Vagina (tissue), 2 donors: ENCODE data around the gene CHAMP1. TPM values are rescaled to one million over a fixed set of nuclear protein-coding genes. Genes with fewer than 3 reads are reported as not detected.
"Not testable (repeated sequence)": the region's sequence is repeated elsewhere in the genome, so short reads cannot be mapped to it uniquely, and the experiment has no call there.

Experiments
- DNase-seq, 2 donors: peaks; one replicate each; pipeline ENCODE4 v3.0.0-alpha.2; 2017; ENCODE audit errors: extremely low spot score in 2 of 2
- H3K27ac ChIP-seq: fragments of 200-600 bp; sonication (generic); one replicate; pipeline ENCODE4 v1.5.1; 2019
- H3K27me3 ChIP-seq: fragments of 200-600 bp; sonication (generic); one replicate; pipeline ENCODE4 v1.5.1; 2019
- H3K36me3 ChIP-seq, 2 donors: fragments of 200-600 bp; sonication (generic); one replicate each; pipeline ENCODE4 v1.5.1; 2017 to 2019
- H3K4me1 ChIP-seq: fragments of 200-600 bp; sonication (generic); one replicate; pipeline ENCODE4 v1.5.1; 2019
- H3K4me3 ChIP-seq, 2 donors: fragments of 200-600 bp; sonication (generic); 1 replicate in 1 of 2; 2 replicates in 1 of 2; pipeline ENCODE4 v1.5.1; 2016 to 2019
- H3K9me3 ChIP-seq: fragments of 200-600 bp; sonication (generic); one replicate; pipeline ENCODE4 v1.5.1; 2019
- CTCF ChIP-seq, 3 experiments: fragments of 450-650 bp in 2 of 3; fragments of 200-600 bp in 1 of 3; sonication (generic) in 1 of 3; IDR thresholded peaks; one replicate each; pipeline ENCODE4 v1.5.1; 2017 to 2019; ENCODE audit warnings: antibody characterized with exemption in 3 of 3, mild to moderate bottlenecking in 2 of 3, moderate library complexity in 2 of 3
- POLR2A ChIP-seq, 2 donors: fragments of 450-650 bp; IDR thresholded peaks; one replicate each; pipeline ENCODE4 v1.6.1; 2017; ENCODE audit warnings: antibody characterized with exemption in 2 of 2, mild to moderate bottlenecking in 2 of 2, moderate library complexity in 2 of 2
- POLR2AphosphoS5 ChIP-seq, 2 donors: sonication (generic); formaldehyde crosslinking; IDR thresholded peaks; one replicate each; pipeline ENCODE4 v1.9.0; 2017; ENCODE audit warnings: antibody characterized with exemption in 2 of 2, mild to moderate bottlenecking in 2 of 2, low read depth in 1 of 2; ENCODE audit not compliant: insufficient read depth in 1 of 2
- intact Hi-C: fragments of 100-400 bp; cut with DNase I; formaldehyde crosslinking; loops from one replicate; pipeline ENCODE4 v1.15.1; 2023
- total RNA-seq: library from RNA; depleted of rRNA; stranded (reverse); fragments of >200 nt; gene quantifications from one replicate; pipeline ENCODE4 v1.2.3, GENCODE V29; 2016

CHAMP1 gene
- total RNA-seq, 1 donor from 2014 or later, result 19.9 TPM

GRCh38 chr13:114328034-114328433 is 13.7 kb downstream of the CHAMP1 start:
- H3K9me3 ChIP-seq, result no peaks in the 10 kb centered on the region
- no peak overlapping the region for H3K4me3 ChIP-seq
- intact Hi-C loops, result no loop called here
- no peaks in the 10 kb centered on the region for H3K27me3 ChIP-seq
- no peak overlapping the region for H3K27ac ChIP-seq
- no peak for DNase-seq
- H3K36me3 ChIP-seq, result peaks cover 0 to 22% of the 10 kb centered on the region in 2 donors
- TF ChIP-seq CTCF (IDR thresholded peaks at IDR 0.05) (no peak), POLR2A (IDR thresholded peaks at IDR 0.05) (no peak), POLR2AphosphoS5 (IDR thresholded peaks at IDR 0.05; ENCODE audit: insufficient read depth in 1 of 2, low read depth in 1 of 2) (no peak)
- H3K4me1 ChIP-seq, result no peaks in the 10 kb centered on the region

DNA sequence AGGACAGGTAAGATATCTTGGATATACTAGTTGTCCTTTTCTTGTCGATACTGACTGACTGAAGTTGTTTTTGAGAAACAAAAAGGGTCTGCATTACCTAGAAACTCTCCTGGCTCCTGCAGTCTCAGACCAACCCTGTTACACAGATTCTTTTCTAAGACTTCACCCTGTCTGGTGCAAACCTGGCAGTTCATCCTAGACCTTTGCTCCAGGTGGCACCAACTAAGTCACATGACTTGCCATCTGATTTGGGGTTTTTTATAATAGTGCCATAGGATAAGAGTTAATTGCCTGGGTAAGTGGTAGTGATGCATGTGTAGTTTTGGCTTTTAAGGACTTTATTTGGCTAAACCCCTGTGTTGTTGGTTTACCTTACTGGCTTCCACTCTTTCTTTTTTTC is 14.3 kb downstream of the CHAMP1 start:
- no peak overlapping the region for H3K27ac ChIP-seq
- TF ChIP-seq POLR2AphosphoS5 (IDR thresholded peaks at IDR 0.05; ENCODE audit: insufficient read depth in 1 of 2, low read depth in 1 of 2) (no peak), POLR2A (IDR thresholded peaks at IDR 0.05) (no peak), CTCF (IDR thresholded peaks at IDR 0.05) (no peak)
- no peaks in the 10 kb centered on the region for H3K9me3 ChIP-seq
- no peaks in the 10 kb centered on the region for H3K27me3 ChIP-seq
- intact Hi-C loops, result no loop called here
- DNase-seq, result no peak
- H3K4me1 ChIP-seq, result no peaks in the 10 kb centered on the region
- no peak overlapping the region for H3K4me3 ChIP-seq
- H3K36me3 ChIP-seq, result peaks cover 0 to 18% of the 10 kb centered on the region in 2 donors

GRCh38 chr13:114330086-114330485 is 15.8 kb downstream of the CHAMP1 start:
- H3K4me1 ChIP-seq, result no peaks in the 10 kb centered on the region
- H3K4me3 ChIP-seq, result no peak overlapping the region
- TF ChIP-seq POLR2A (IDR thresholded peaks at IDR 0.05) (no peak), CTCF (IDR thresholded peaks at IDR 0.05) (no peak), POLR2AphosphoS5 (IDR thresholded peaks at IDR 0.05; ENCODE audit: insufficient read depth in 1 of 2, low read depth in 1 of 2) (no peak)
- no peak overlapping the region for H3K27ac ChIP-seq
- peaks cover 0 to 3% of the 10 kb centered on the region in 2 donors for H3K36me3 ChIP-seq
- intact Hi-C loops, result no loop called here
- H3K9me3 ChIP-seq, result no peaks in the 10 kb centered on the region
- no peak for DNase-seq
- H3K27me3 ChIP-seq, result no peaks in the 10 kb centered on the region

DNA sequence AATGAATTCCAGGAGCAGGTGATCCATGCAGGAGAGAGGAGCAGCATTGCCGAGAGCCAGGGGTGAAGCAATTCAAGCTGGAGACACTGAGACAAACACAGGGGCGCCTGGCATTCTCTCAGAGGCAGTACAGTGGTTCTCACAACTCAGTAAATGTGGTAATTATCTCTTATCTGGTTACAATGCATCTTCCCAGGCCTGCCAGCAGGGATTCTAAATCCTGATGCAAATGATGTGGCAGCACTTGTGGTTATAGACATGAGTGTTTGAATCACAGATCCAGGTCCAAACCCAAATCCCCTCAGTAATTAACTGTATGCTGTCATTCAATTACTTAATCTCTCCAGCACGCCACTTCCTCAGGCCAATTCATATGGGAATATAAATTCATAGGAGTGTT is 19.6 kb downstream of the CHAMP1 start:
- DNase-seq, H3K27ac ChIP-seq, intact Hi-C loops, H3K9me3 ChIP-seq, H3K4me1 ChIP-seq, H3K36me3 ChIP-seq, H3K4me3 ChIP-seq, H3K27me3 ChIP-seq: not testable (repeated sequence)

- H3K27me3 ChIP-seq, result no peaks in the 10 kb centered on the region
- H3K27ac ChIP-seq, result no peak overlapping the region
- H3K4me3 ChIP-seq, result no peak overlapping the region
- no peak for DNase-seq
- H3K9me3 ChIP-seq, result no peaks in the 10 kb centered on the region
- TF ChIP-seq POLR2AphosphoS5 (IDR thresholded peaks at IDR 0.05; ENCODE audit: insufficient read depth in 1 of 2, low read depth in 1 of 2) (no peak), CTCF (IDR thresholded peaks at IDR 0.05) (no peak), POLR2A (IDR thresholded peaks at IDR 0.05) (no peak)
- no peaks in the 10 kb centered on the region for H3K4me1 ChIP-seq
- H3K36me3 ChIP-seq, result no peaks in the 10 kb centered on the region
- intact Hi-C loops, result no loop called here
Measured at GRCh38 chr13:114334305-114335053, 20.2 kb downstream of the CHAMP1 start.

GRCh38 chr13:114336457-114336856 is 22.2 kb downstream of the CHAMP1 start:
- H3K4me1 ChIP-seq, H3K36me3 ChIP-seq, H3K9me3 ChIP-seq, H3K4me3 ChIP-seq, H3K27me3 ChIP-seq, intact Hi-C loops, H3K27ac ChIP-seq, DNase-seq: not testable (repeated sequence)
